ENCODE measurements around the gene LAPTM4A. TPM values are rescaled to one million over a fixed set of nuclear protein-coding genes. Genes with fewer than 3 reads are reported as not detected.

The LAPTM4A gene
- total and polyA plus RNA-seq, 2 donors from 2014 or later = 330 to 365 TPM

- TF ChIP-seq, protein P1, sequence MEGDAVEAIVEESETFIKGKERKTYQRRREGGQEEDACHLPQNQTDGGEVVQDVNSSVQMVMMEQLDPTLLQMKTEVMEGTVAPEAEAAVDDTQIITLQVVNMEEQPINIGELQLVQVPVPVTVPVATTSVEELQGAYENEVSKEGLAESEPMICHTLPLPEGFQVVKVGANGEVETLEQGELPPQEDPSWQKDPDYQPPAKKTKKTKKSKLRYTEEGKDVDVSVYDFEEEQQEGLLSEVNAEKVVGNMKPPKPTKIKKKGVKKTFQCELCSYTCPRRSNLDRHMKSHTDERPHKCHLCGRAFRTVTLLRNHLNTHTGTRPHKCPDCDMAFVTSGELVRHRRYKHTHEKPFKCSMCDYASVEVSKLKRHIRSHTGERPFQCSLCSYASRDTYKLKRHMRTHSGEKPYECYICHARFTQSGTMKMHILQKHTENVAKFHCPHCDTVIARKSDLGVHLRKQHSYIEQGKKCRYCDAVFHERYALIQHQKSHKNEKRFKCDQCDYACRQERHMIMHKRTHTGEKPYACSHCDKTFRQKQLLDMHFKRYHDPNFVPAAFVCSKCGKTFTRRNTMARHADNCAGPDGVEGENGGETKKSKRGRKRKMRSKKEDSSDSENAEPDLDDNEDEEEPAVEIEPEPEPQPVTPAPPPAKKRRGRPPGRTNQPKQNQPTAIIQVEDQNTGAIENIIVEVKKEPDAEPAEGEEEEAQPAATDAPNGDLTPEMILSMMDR (IDR thresholded peaks at IDR 0.05; ENCODE audit: borderline replicate concordance, extremely low read depth, insufficient read depth) = no peak
- Histone ChIP-seq H3K27me3 (ENCODE audit: control insufficient read depth, insufficient read depth, low read length) (no peaks in the 10 kb centered on the region), H3K9ac (ENCODE audit: low read length in 3 of 3) (no peak overlapping the region), H3K4me1 (ENCODE audit: control insufficient read depth in 2 of 3, insufficient read depth in 2 of 3, low read depth in 1 of 3, low read length in 3 of 3) (peaks cover 0 to 9% (median 7%) of the 10 kb centered on the region in 3 donors), H3K36me3 (ENCODE audit: control insufficient read depth in 2 of 3, insufficient read depth in 3 of 3, low read length in 3 of 3) (no peaks in the 10 kb centered on the region), H3K27ac (ENCODE audit: low read depth in 2 of 2, low read length in 2 of 2) (no peak overlapping the region), H3K9me3 (ENCODE audit: control insufficient read depth in 2 of 3, insufficient read depth in 1 of 3, low read length in 3 of 3) (peaks cover 0 to 3% (median 0%) of the 10 kb centered on the region in 3 donors), H3K4me3 (ENCODE audit: low read length in 3 of 3) (no peak overlapping the region)
- DNase-seq (no peak), FAIRE-seq (no peak)
- intact Hi-C loops (cut with DNase I) = no loop called here
Observed at GRCh38 chr2:20073460-20073859, 22.0 kb upstream of the LAPTM4A start.

DNA sequence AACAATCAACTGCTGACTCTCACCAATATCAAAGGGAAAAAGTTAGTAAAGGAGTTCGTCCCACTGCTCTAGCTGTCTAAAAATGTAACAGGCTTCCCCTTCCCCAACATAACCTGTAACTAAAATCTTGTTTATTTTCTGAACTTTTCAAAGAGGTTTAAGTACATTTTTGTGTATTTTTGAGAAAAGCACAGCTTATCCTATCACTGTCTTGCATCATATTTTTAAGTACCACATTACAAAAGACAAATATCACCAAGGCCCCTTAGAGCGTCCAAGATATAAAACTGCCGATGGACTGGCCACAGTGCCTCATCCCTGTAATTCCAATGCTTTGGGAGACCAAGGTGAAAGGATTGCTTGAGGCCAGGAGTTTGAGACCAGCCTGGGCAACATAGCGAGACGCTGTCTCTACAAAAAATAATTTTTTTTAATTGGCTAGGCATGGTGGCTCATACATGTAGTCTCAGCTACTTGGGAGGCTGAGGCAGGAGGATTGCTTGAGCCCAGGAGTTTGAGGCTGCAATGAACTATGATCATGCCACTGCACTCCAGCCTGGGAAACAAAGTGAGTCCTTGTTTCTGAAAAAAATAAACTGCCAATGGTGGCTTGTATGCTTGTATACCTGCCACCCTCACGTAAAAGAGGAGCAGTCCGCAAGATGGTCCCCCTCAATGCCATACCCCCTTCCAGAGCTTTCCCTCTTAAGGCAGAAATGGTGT lies 21.2 kb upstream of the LAPTM4A start:
- TF ChIP-seq, protein P1 (IDR thresholded peaks at IDR 0.05; ENCODE audit: borderline replicate concordance, extremely low read depth, insufficient read depth) = no peak
- H3K9ac ChIP-seq (ENCODE audit: low read length in 3 of 3) = peak overlapping the region in 1 of 3 donors; percentile 15
- H3K27ac ChIP-seq (ENCODE audit: low read depth in 2 of 2, low read length in 2 of 2) = peak overlapping the region; percentile 10 to 69
- no peaks in the 10 kb centered on the region for H3K36me3 ChIP-seq (ENCODE audit: control insufficient read depth in 2 of 3, insufficient read depth in 3 of 3, low read length in 3 of 3)
- DNase-seq = no peak
- FAIRE-seq = no peak
- H3K4me3 ChIP-seq (ENCODE audit: low read length in 3 of 3) = no peak overlapping the region
- H3K4me1 ChIP-seq (ENCODE audit: control insufficient read depth in 2 of 3, insufficient read depth in 2 of 3, low read depth in 1 of 3, low read length in 3 of 3) = peaks cover 0 to 9% (median 7%) of the 10 kb centered on the region in 3 donors
- no peaks in the 10 kb centered on the region for H3K27me3 ChIP-seq (ENCODE audit: control insufficient read depth, insufficient read depth, low read length)
- no peaks in the 10 kb centered on the region for H3K9me3 ChIP-seq (ENCODE audit: control insufficient read depth in 2 of 3, insufficient read depth in 1 of 3, low read length in 3 of 3)
- intact Hi-C loops (cut with DNase I) = no loop called here

DNA sequence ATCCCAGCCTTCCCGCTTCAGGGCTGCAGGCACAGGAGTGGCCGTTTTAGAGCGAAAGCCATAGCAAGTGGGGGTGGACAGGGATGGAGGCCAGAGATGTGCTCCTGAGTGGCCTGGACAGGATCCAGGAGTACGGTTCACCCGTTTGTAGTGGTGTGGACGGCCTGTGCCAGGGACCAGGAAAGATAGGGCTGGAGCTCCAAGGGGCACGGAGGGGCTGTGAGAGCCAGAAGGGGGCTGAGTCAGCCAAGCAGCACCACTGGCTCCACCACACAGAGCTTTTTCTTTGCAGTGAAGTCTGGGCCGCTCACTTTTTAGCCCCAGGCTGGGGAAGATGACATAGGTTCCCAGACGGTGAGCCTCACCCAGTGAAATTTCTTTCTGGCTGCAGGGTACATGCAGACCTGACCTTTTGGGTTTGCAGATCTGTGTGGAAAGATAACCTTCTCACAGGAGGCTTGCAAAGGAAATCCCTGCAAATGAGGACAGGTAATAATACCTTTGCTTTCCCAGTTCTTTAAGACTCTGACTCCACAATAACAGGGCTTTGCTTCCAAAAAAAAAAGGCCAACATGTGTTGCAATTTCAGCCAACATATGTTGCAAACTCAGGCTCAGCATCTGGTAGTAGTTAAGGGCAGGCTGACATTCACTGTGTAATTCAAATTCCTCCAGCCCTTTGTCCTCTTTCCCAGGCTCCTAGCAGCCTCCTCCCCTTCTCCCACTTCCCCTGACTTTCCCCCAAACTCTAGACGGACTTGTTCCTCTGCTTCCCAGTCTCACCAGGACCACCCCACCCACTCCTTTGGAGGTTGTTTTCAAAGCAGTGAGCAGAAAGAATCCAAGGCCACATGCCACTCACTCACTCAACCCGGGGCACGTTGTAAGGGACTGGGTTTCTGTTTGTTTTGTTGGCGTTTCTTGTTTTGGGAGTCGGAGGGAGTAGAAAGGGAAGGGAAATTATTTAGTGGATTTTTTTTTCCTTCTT lies 20.3 kb upstream of the LAPTM4A start:
- FAIRE-seq (no peak), DNase-seq (peak in 4 of 5 donors; percentile 65 to 93 (median 76))
- intact Hi-C loops (cut with DNase I) = no loop called here
- no peaks in the 10 kb centered on the region for H3K36me3 ChIP-seq (ENCODE audit: control insufficient read depth in 2 of 3, insufficient read depth in 3 of 3, low read length in 3 of 3)
- H3K9ac ChIP-seq (ENCODE audit: low read length in 3 of 3) = peak overlapping the region in 1 of 3 donors; percentile 15
- H3K27me3 ChIP-seq (ENCODE audit: control insufficient read depth, insufficient read depth, low read length) = no peaks in the 10 kb centered on the region
- peaks cover 0 to 9% (median 7%) of the 10 kb centered on the region in 3 donors for H3K4me1 ChIP-seq (ENCODE audit: control insufficient read depth in 2 of 3, insufficient read depth in 2 of 3, low read depth in 1 of 3, low read length in 3 of 3)
- H3K27ac ChIP-seq (ENCODE audit: low read depth in 2 of 2, low read length in 2 of 2) = peak overlapping the region in 1 of 2 donors; percentile 69
- TF ChIP-seq, protein P1 (IDR thresholded peaks at IDR 0.05; ENCODE audit: borderline replicate concordance, extremely low read depth, insufficient read depth) = no peak
- H3K4me3 ChIP-seq (ENCODE audit: low read length in 3 of 3) = no peak overlapping the region
- H3K9me3 ChIP-seq (ENCODE audit: control insufficient read depth in 2 of 3, insufficient read depth in 1 of 3, low read length in 3 of 3) = no peaks in the 10 kb centered on the region
